DMS53 (cell line): ENCODE data around the gene BCAS3.
A peak's percentile ranks its signal among the peaks of the same experiment; 100 is the strongest.

Experiments
- DNase-seq: peaks from one replicate; lab custom pipeline; 2025; lab: John Stamatoyannopoulos, UW

BCAS3 gene

GRCh38 chr17:60886731-60887613 lies 209.3 kb downstream of the BCAS3 start:
- peak; percentile 59 for DNase-seq

GRCh38 chr17:60887614-60888028 lies 210.0 kb downstream of the BCAS3 start:
- peak; percentile 24 for DNase-seq

DNA sequence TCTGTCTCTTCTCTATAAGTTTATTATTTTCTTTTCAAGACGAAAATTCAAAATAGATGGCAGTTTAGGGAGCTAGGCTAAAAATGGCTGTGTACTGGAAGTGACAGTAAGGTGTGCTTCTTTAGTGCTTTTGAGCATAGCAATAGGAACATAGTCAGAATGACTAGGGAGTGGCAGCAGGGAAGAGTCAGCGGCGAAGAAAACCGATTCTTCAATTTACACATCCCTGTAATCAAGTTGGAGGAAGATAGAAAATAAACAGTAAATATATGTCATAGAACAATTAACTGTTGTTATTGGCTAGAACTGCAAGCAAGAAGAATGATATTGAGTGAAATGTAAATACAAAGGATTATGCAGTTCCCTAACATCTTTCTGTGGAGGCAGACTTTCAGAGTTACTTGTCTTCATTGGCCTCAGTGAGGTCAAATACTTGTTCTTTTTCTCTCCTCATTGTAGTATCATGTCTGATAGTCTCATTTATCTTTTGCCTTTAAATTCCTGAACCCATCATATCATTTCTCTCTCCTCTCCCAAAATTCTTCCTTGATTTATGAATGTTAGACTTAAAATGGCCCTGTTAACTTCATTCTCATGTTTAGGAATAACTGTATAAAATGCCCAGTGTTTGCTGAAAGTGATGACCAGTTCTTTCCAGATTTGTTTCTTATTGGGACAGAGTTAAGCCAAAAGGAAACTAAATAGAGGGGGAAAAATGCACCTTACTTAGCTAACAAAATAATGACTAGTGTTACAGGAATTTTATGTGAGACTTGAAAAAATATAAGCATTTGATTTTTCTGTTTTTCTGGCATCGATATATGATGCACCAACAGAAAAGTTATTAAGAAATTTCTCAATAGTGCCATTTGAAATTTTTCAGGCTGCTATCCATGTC lies 211.4 kb downstream of the BCAS3 start:
- no peak for DNase-seq

- DNase-seq = no peak
These were observed 213.5 kb downstream of the BCAS3 start for GRCh38 chr17:60891149-60891548.

- no peak for DNase-seq
These were observed 215.8 kb downstream of the BCAS3 start for GRCh38 chr17:60893475-60893874.

GRCh38 chr17:60896996-60897395 lies 219.3 kb downstream of the BCAS3 start:
- no peak for DNase-seq

GRCh38 chr17:60899115-60899514 lies 221.5 kb downstream of the BCAS3 start:
- DNase-seq = no peak

GRCh38 chr17:60900688-60901087 lies 223.0 kb downstream of the BCAS3 start:
- DNase-seq = no peak

DNA sequence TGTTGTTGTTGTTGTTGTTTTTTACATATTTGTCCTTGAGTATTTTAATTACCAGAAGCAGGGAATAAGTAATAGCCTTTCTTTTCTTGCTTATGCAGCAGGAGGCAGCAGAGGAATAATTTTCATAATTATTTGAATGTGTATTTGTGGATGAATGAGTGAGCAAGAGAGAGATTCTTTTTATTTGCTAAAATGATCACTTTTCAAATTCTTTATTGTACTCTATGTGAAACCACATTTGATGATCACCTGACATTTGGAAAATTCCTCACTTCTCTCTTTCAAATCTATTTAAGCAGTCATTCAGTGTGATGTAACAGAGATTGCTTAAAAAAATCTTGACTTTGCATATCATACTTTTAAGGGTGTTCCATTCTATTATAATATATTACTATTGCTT lies 223.6 kb downstream of the BCAS3 start:
- no peak for DNase-seq

GRCh38 chr17:60901806-60902205 lies 224.2 kb downstream of the BCAS3 start:
- no peak for DNase-seq

DNA sequence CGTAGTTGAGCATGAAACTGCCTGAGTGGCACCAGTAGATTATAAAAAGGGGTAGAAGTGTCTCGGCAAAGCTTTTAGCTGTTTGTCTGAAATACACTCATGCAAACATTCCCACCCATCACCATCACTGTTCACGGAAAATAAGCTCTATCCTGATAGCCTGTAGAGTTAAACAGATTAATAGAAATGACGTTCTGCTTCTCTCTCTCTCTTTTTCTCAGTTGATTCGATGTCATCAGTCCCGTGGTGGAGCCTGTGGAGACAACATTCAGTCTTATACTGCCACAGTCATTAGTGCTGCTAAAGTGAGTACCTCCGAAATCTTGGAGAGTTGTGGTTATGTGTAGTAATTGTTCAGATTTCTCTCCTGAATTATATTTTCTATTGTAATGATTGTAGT lies 224.7 kb downstream of the BCAS3 start:
- DNase-seq = no peak

DNA sequence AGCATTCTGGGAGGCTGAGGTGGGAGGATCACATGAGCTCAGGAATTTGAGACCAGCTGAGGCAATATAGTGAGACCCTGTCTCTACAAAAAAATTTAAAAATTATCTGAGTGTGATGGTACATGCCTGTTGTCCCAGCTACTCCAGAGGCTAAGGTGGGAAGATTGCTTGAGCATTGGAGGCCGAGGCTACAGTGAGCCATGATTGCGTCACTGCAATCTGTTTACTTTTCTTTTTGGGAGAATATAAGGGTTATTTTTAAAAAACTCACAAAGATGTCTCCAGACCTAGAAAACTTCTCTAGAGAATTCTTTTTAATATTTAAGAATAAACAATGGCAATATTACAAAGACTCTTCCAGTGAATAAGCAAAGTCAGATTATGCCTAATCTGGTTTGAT lies 226.9 kb downstream of the BCAS3 start:
- no peak for DNase-seq

- DNase-seq = no peak
These were observed 228.1 kb downstream of the BCAS3 start for GRCh38 chr17:60905709-60906108.

- DNase-seq = no peak
These were observed 230.7 kb downstream of the BCAS3 start for GRCh38 chr17:60908324-60908723.

DNA sequence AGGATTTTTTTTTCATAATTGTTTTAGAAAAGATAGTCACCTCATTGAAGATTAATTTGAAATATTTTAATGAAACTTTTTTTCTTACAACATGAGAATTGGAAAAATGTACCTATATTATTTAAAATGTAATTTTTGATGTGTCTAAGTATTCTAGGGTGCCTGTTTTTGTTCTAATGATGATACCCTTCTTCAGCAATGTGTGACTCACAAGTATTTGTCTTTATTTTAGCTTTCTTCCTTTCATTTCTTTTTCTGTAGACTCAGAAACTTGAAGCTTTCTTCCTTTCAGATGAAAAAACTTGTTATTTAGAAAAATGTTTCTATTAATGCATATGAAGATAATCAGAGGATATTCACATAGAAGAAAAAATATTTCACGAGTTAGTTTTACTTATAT lies 231.8 kb downstream of the BCAS3 start:
- DNase-seq = no peak

DNA sequence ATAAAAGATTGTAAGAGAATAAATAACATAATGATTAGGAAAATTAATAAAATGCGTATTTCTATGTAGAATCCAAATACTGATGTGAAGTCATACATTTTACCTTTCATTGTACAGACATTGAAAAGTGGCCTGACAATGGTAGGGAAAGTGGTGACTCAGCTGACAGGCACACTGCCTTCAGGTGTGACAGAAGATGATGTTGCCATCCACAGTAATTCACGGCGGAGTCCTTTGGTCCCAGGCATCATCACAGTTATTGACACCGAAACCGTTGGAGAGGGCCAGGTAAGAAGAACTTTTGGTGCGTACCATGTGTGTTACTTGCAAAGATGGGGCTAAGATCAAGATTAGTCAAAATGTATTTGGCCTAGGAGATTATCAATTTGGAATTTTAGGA lies 232.8 kb downstream of the BCAS3 start:
- DNase-seq = no peak

DNA sequence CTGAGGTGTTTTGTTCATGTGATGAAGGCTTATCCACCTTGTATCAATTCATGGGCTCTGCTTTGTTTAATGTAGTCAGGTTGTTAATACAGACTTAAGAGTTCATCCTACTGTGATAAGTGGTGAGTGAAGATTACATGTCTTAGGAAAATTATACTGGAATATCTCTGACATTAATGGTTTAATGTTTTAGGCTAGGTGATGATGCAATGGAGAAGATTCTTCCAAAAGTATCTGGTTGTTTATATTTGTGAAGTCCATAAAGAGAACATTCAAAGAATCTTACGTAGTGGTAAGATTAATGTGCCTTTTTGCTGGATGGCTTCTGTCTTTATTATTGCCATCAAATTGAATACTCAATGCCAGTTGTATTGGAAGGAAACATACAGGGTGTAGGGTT lies 236.4 kb downstream of the BCAS3 start:
- DNase-seq = no peak

DNA sequence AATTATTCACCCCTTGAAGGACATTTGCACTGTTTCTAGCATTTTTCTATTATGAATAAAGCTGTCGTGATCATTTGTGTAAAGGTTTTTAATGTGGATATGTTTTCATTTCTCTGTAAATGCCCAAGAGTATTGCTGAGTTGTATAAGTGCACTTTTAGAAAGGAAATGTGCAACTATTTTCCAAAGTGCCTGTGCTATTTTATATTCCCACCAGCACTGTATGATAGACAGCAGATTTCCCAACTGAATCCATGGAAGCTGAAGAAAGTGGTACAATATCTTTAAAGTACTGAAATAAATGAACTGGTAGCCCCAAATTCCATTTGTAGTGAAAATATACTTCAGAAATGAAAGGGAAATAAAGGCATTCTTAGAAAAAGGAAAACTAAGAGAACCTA lies 238.4 kb downstream of the BCAS3 start:
- DNase-seq = peak; percentile 10

DNA sequence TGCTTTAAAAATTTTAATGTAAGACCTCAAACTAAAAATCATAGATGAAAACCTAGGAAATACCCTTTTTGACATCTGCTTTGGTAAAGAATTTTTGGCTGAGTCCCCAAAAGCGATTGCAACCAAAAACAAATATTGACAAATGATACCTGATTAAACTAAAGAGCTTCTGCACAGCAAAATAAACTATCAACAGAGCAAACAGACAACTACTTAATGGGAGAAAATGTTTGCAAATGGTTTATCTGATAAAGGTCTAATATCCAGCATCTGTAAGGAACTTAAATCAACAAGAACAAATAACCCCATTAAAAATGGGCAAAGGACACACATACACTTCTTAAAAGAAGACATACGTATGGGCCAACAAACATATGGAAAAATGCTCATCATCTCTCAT lies 242.5 kb downstream of the BCAS3 start:
- DNase-seq = peak; percentile 58

- no peak for DNase-seq
These were observed 245.3 kb downstream of the BCAS3 start for GRCh38 chr17:60923000-60923399.

- peak; percentile 82 for DNase-seq
These were observed 249.0 kb downstream of the BCAS3 start for GRCh38 chr17:60926466-60927183.

DNA sequence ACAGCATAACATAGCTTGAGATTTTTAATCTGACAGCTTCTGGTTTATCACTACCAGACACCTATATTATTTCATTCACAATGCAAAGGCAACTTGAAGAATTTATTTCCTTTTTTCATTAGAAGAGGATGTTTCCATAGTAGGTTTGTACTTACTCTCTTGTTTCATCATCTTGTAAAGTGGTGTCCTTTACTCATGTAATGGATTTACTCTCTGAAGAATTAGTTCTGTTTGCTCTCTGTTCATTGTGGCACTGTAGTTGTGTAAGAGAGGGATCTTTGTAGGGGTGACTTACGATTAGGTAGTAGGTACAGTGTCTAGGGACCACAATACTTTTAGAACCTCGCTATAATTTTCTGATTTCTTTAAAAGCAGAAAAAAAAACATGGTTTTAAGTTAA lies 256.1 kb downstream of the BCAS3 start:
- DNase-seq = no peak
